Endothelial cell of umbilical vein (primary cell): Measurements from ENCODE around the gene ITPRID1. TPM values are rescaled to one million over a fixed set of nuclear protein-coding genes. Genes with fewer than 3 reads are reported as not detected.

Experiments used
- BruUV-seq: library from RNA; stranded (reverse); fragments of 400-500 nt; replicated peaks from 2 replicates; lab custom pipeline; 2021; lab: Mats Ljungman, UMichigan
- CTCF ChIA-PET: fragments of 300-600, 350-600 bp; sonication (Branson Sonifier 250); formaldehyde crosslinking; loops from one replicate; lab custom pipeline; 2021; ENCODE audit warnings: antibody characterized with exemption, inconsistent platforms; lab: Charles Lee
- POLR2A ChIA-PET: fragments of 300-600, 350-600 bp; sonication (Branson Sonifier 250); formaldehyde crosslinking; loops from one replicate; lab custom pipeline; 2021; ENCODE audit warnings: antibody characterized with exemption, inconsistent platforms; lab: Charles Lee
- DNase-seq: peaks from one replicate; pipeline ENCODE4 v3.0.0-alpha.2; 2011; ENCODE audit warnings: low read depth, low spot score
- FAIRE-seq: peaks from 2 replicates; lab custom pipeline; 2011; peaks lifted over from hg19 to GRCh38; lab: Jason Lieb, UNC
- H2AFZ ChIP-seq: 2 replicates; pipeline ENCODE4 v1.6.0; 2012; ENCODE audit warnings: low read depth, low read length, control low read depth, inconsistent platforms
- H3K27ac ChIP-seq: 2 replicates; pipeline ENCODE4 v1.5.1; 2011; ENCODE audit warnings: low read depth, mild to moderate bottlenecking, control low read depth, low read length, moderate library complexity; ENCODE audit not compliant: insufficient read depth
- H3K27me3 ChIP-seq, 2 experiments: 2 replicates each; pipeline versions ENCODE4 v1.6.0 to v1.6.1; 2011; ENCODE audit warnings: low read length in 2 of 2, mixed read lengths in 1 of 2; ENCODE audit not compliant: control insufficient read depth in 2 of 2, insufficient read depth in 2 of 2
- H3K36me3 ChIP-seq, 2 experiments: 2 replicates in 1 of 2; 3 replicates in 1 of 2; pipeline ENCODE4 v1.5.1; 2011; ENCODE audit warnings: low read length in 2 of 2, mild to moderate bottlenecking in 1 of 2, moderate library complexity in 1 of 2; ENCODE audit not compliant: control insufficient read depth in 2 of 2, insufficient read depth in 2 of 2; ENCODE audit errors: extremely low read depth in 1 of 2
- H3K4me1 ChIP-seq: 3 replicates; pipeline ENCODE4 v1.5.1; 2011; ENCODE audit warnings: mild to moderate bottlenecking, low read length; ENCODE audit not compliant: control insufficient read depth, insufficient read depth; ENCODE audit errors: extremely low read depth
- H3K4me2 ChIP-seq: 2 replicates; pipeline ENCODE4 v1.6.1; 2011; ENCODE audit warnings: low read length, control low read depth, mixed read lengths; ENCODE audit not compliant: insufficient read depth
- H3K4me3 ChIP-seq, 3 experiments: fragments of 200-600 bp in 1 of 3; sonication (generic), shearing (Covaris generic) in 1 of 3; replicated peaks in 1 of 3; 2 replicates each; pipeline ENCODE4 v1.5.1; 2011 to 2016; ENCODE audit warnings: control low read depth in 3 of 3, low read length in 3 of 3, mild to moderate bottlenecking in 2 of 3, inconsistent platforms in 1 of 3, low read depth in 1 of 3, moderate library complexity in 1 of 3; ENCODE audit not compliant: insufficient read depth in 1 of 3
- H3K79me2 ChIP-seq: 2 replicates; pipeline ENCODE4 v1.6.0; 2012; ENCODE audit warnings: low read length, inconsistent platforms; ENCODE audit not compliant: control insufficient read depth, insufficient read depth
- H3K9ac ChIP-seq: replicated peaks from 2 replicates; pipeline ENCODE3; 2011; ENCODE audit warnings: low read length, control low read depth; ENCODE audit not compliant: insufficient read depth; ENCODE audit errors: extremely low read depth
- H3K9me1 ChIP-seq: replicated peaks from 3 replicates; pipeline ENCODE4 v1.6.0; 2011; ENCODE audit warnings: mild to moderate bottlenecking, low read length; ENCODE audit not compliant: control insufficient read depth, insufficient read depth; ENCODE audit errors: extremely low read depth
- H3K9me3 ChIP-seq: replicated peaks from 2 replicates; pipeline ENCODE4 v1.5.1; 2012; ENCODE audit warnings: low read length, inconsistent platforms; ENCODE audit not compliant: control insufficient read depth, insufficient read depth
- H4K20me1 ChIP-seq: replicated peaks from 2 replicates; pipeline ENCODE3; 2011; ENCODE audit warnings: mild to moderate bottlenecking, low read length; ENCODE audit not compliant: control insufficient read depth, insufficient read depth; ENCODE audit errors: extremely low read depth
- FOS ChIP-seq: IDR thresholded peaks from 2 replicates; pipeline ENCODE4 v1.6.1; 2011; ENCODE audit warnings: mild to moderate bottlenecking, low read length, moderate library complexity, borderline replicate concordance; ENCODE audit not compliant: insufficient read depth
- JUN ChIP-seq: IDR thresholded peaks from 2 replicates; pipeline ENCODE4 v1.6.1; 2011; ENCODE audit warnings: borderline replicate concordance, low read depth; ENCODE audit not compliant: insufficient read length, insufficient read depth
- MAX ChIP-seq: IDR thresholded peaks from 2 replicates; pipeline ENCODE4 v1.6.1; 2011; ENCODE audit not compliant: insufficient read depth, insufficient read length
- POLR2A ChIP-seq: IDR thresholded peaks from 2 replicates; pipeline ENCODE4 v1.6.1; 2012; ENCODE audit warnings: low read depth, mild to moderate bottlenecking, control low read depth, low read length
- dilution Hi-C: fragments of 300-500 bp; cut with MboI; formaldehyde crosslinking; loops from one replicate; pipeline ENCODE4 v1.15.0; 2019; ENCODE audit warnings: low sequenced_read_pairs; ENCODE audit not compliant: extremely low pct_ligation_motif_present
- intact Hi-C: fragments of 100-400 bp; cut with micrococcal nuclease; formaldehyde crosslinking; loops from one replicate; pipeline ENCODE4 v1.10.0; 2022
- polyA plus RNA-seq, 4 experiments: library from polyadenylated mRNA; depleted of rRNA in 3 of 4; stranded (reverse) in 3 of 4; unstranded in 1 of 4; fragments of >200 nt; gene quantifications; 2 replicates each; pipeline versions ENCODE4 v1.2.1 to v1.2.3, GENCODE V29; 2011 to 2012; ENCODE audit warnings: missing spikeins in 1 of 4
- total RNA-seq: library from RNA; stranded (reverse); gene quantifications from 2 replicates; pipeline ENCODE4 v1.2.3, GENCODE V29; 2021
- TF ChIP-seq, protein P1 (sequence below), 2 donors: IDR thresholded peaks; 1 replicate in 1 of 2; 2 replicates in 1 of 2; pipeline ENCODE4 v1.5.1; 2011; ENCODE audit warnings: low read length in 2 of 2, mild to moderate bottlenecking in 2 of 2, moderate library complexity in 2 of 2, control low read depth in 1 of 2, inconsistent platforms in 1 of 2, low read depth in 1 of 2; ENCODE audit not compliant: insufficient read depth in 1 of 2; ENCODE audit errors: extremely low read depth in 1 of 2

ITPRID1 gene
- total and polyA plus RNA-seq, 2 donors (not counting 3 experiments of a cell fraction or from before 2014, with no cell fraction given): not detected

GRCh38 chr7:31613604-31614003 is 99.7 kb downstream of the ITPRID1 start:
- FAIRE-seq: no peak
- dilution Hi-C loops: no loop called here

More at GRCh38 chr7:31613604-31614003, 99.7 kb downstream of the ITPRID1 start:
- Histone ChIP-seq H3K9me3 (no peaks in the 10 kb centered on the region), H3K4me1 (no peaks in the 10 kb centered on the region), H3K36me3 (no peaks in the 10 kb centered on the region), H3K9me1 (no peaks in the 10 kb centered on the region), H2AFZ (no peak overlapping the region), H3K79me2 (no peaks in the 10 kb centered on the region), H3K4me2 (no peak overlapping the region), H3K9ac (no peak overlapping the region), H3K27me3 (no peaks in the 10 kb centered on the region), H4K20me1 (no peaks in the 10 kb centered on the region), H3K4me3 (no peak overlapping the region), H3K27ac (no peak overlapping the region)
- intact Hi-C loops: no loop called here
- BruUV-seq: no TSS peak
- ChIA-PET CTCF (no interaction called here), POLR2A (no interaction called here)
- TF ChIP-seq POLR2A (no peak), FOS (no peak), JUN (no peak), MAX (no peak)
- TF ChIP-seq, protein P1, sequence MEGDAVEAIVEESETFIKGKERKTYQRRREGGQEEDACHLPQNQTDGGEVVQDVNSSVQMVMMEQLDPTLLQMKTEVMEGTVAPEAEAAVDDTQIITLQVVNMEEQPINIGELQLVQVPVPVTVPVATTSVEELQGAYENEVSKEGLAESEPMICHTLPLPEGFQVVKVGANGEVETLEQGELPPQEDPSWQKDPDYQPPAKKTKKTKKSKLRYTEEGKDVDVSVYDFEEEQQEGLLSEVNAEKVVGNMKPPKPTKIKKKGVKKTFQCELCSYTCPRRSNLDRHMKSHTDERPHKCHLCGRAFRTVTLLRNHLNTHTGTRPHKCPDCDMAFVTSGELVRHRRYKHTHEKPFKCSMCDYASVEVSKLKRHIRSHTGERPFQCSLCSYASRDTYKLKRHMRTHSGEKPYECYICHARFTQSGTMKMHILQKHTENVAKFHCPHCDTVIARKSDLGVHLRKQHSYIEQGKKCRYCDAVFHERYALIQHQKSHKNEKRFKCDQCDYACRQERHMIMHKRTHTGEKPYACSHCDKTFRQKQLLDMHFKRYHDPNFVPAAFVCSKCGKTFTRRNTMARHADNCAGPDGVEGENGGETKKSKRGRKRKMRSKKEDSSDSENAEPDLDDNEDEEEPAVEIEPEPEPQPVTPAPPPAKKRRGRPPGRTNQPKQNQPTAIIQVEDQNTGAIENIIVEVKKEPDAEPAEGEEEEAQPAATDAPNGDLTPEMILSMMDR (IDR thresholded peaks at IDR 0.05; ENCODE audit: extremely low read depth in 1 of 2, insufficient read depth in 1 of 2, low read depth in 1 of 2, low read length in 2 of 2): no peak
- no peak for DNase-seq
